HG02981 (cell line): ENCODE data around the gene DGKI.

ENCODE experiments used
- ATAC-seq: cut with Tn5 transposase; IDR thresholded peaks from one replicate; pipeline ENCODE4 v1.9.1; 2021; ENCODE audit warnings: mild to moderate bottlenecking, moderate library complexity; ENCODE audit not compliant: unreplicated experiment

Gene DGKI

GRCh38 chr7:137658190-137658900 lies 188.4 kb downstream of the DGKI start:
- ATAC-seq, result no peak

- no peak for ATAC-seq
Observed at GRCh38 chr7:137657476-137658189, 189.1 kb downstream of the DGKI start.

DNA sequence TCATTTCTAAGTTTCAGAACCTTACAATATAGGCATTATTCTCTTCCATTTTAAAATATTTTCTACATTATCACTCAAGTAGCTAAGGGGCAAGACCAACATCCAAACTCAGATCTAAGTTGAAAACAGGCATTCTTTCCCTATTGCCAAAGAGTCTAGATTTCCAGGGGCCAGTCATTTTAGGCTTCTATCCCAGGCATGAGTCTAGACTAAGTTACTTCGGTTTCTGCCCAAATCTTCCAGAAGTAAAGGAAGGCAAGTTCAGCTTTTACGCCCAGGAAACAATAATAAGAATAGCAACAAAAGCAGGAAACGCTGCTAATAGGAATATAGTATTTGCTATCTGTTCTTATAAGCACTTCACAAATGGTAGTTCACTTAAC lies 189.9 kb downstream of the DGKI start:
- ATAC-seq, result no peak

DNA sequence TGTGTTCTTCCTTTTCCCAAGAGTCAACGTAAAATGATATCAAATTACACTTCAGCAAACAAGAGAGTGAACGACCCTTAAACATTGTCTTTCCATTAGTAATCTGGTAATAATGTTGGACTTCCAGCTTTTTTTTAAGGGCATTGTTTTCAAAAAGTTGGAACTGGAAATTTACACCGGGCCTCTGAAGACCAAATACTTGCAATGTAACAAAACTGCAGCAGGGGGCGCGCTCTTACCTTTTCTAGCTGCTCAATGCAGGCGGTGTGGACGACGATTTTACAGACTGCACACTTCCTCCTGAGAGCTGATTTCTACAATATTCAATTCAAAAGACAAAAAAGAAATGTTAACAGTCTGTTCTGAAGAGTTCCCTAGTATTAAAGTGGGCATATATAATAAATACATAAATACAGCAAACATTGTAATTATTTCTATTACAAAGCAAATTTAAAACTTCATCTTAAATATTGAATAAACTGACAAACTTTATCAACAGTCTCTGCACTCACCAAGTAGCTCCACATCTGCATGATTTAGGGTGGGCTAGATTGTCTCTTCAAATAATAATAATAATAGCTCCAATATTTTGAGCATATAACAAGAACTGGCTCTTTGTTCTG lies 190.4 kb downstream of the DGKI start:
- peak; percentile 81 for ATAC-seq

DNA sequence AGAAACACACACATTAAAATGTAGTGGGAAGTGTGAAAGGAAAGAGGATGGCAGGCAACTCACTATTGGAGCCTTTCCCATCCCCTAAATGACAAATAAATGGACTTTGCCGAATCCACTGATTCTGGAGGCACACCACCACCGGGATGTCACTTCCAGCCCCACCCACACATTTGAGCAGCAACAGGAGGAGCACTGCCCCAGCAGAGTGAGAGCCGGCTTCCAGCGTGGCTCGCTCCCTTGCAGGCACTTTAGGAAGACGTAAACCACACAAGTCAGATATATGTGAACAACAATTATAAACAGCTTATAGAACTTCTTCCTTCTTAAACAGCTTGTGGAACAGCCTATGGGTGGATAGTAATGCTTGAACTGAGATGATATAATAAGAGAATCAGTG lies 191.0 kb downstream of the DGKI start:
- ATAC-seq, result no peak

- ATAC-seq, result no peak
Observed at GRCh38 chr7:137652721-137653120, 194.1 kb downstream of the DGKI start.

DNA sequence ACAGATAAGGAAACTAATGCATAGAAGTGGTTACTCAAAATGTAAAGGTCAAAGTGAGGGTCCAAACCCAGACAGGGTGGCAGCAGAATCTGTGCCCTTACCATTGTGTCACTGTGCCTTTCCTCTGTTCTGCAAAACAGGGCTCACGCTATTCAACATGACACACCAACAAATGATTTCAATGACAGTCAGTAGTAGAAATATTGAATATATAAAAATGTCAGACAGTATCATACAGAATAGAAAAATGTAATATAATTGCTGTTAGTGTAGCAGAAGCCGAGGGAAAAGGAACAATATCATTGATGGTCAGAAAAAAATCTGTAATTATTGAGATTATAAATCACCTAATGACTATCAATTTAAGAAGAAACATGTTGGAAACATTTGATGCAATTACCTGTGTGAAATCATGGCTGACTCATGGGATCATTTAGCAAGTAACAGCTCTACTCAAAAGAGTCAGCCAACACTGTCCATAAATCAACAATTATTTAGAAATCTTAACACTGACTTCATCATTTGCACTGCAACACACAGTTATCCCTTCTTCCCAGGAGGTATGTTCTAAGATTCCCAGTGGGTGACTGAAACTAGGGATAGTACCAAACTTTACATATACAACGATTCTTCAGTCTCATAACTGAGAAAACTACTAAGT lies 198.7 kb downstream of the DGKI start:
- no peak for ATAC-seq

- ATAC-seq, result no peak
Observed at GRCh38 chr7:137642472-137642871, 204.3 kb downstream of the DGKI start.

GRCh38 chr7:137642031-137642430 lies 204.7 kb downstream of the DGKI start:
- ATAC-seq, result no peak

DNA sequence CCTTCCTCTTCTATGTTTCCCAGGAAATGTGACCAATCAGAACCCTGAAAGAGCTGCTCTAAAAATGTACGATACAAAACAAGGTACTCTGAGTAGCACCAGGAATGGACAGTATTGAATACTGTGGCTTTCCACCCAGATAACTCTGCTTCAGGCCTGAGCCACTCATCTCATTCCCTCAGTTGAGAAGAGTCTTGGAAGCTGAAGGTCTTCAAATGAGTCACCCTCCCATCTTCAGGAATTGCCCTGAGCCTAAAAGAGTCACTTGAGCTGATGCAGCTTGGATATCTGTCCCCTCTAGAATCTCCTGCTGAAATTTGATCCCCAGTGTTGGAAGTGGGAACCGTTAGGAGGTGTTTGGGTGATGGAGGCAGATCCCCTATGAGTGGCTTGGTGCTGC lies 210.4 kb downstream of the DGKI start:
- no peak for ATAC-seq

GRCh38 chr7:137635874-137636273 lies 210.9 kb downstream of the DGKI start:
- no peak for ATAC-seq

DNA sequence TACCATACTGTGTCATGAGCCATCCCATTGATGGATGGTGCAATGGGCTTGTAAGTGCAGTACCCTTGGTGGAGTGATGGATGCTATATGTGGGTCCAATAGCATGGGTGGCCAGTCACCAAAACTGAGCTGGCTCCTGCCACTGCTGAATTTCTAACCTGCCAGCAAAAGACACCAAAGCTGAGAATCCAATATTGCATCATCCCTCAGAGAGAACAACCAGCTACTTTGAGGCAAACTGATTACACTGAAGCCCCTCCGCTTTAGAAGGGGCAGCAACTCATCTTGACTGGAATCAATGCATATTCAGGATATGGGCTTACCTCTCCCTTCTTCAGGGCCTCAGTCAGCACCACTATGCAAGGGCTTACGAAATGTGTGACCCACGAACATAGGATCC lies 211.6 kb downstream of the DGKI start:
- no peak for ATAC-seq

- ATAC-seq, result no peak
Observed at GRCh38 chr7:137634356-137634755, 212.4 kb downstream of the DGKI start.

DNA sequence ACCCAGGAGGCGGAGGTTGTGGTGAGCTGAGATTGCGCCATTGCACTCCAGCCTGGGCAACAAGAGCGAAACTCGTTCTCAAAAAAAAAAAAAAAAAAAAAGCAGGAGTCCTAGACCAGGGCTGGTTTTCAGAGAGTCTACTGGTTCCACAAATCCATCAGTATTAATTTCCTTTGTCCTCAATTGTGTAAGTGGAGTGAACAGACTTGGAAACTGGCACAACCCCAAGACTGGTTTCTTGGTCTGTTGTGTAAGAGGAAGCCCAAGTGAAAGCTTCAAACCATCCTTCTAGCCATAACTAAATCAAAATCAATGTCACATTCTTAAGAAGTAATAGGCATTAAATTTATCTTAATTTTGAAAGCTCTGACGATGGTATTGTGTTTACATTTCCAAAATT lies 213.6 kb downstream of the DGKI start:
- no peak for ATAC-seq

- ATAC-seq, result no peak
Observed at GRCh38 chr7:137628216-137628615, 218.6 kb downstream of the DGKI start.

GRCh38 chr7:137626469-137627067 lies 220.2 kb downstream of the DGKI start:
- ATAC-seq, result peak; percentile 77

GRCh38 chr7:137625197-137625596 lies 221.6 kb downstream of the DGKI start:
- ATAC-seq, result no peak

GRCh38 chr7:137619181-137619580 lies 227.6 kb downstream of the DGKI start:
- ATAC-seq, result no peak

GRCh38 chr7:137618748-137619147 lies 228.0 kb downstream of the DGKI start:
- no peak for ATAC-seq

DNA sequence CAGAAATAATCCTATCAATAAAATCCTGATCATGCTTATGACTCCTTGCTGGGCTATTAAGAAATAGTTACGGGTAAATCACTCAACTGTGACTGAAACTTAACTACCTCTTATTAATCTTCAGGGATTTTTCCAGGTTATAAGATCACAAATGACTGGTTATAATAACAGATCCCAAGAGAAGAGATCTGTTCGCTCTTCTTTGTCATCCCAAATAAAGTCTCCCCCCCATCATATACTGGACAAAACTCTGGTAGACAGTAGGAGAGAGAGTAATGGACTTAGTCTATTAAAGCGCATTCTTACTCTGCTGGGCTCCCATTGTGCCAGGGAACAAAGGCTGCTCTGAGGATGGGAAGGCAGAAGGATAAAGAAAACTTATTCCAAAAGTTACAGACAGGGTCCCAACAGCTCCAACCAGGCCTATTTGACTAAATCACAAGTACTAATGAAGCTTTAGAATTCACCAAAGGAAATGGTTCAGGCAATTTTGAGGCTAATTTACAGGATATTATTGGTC lies 233.7 kb downstream of the DGKI start:
- no peak for ATAC-seq

- no peak for ATAC-seq
Observed at GRCh38 chr7:137611606-137612005, 235.2 kb downstream of the DGKI start.
